ENCODE measurements around the gene EIF3L.

DNA sequence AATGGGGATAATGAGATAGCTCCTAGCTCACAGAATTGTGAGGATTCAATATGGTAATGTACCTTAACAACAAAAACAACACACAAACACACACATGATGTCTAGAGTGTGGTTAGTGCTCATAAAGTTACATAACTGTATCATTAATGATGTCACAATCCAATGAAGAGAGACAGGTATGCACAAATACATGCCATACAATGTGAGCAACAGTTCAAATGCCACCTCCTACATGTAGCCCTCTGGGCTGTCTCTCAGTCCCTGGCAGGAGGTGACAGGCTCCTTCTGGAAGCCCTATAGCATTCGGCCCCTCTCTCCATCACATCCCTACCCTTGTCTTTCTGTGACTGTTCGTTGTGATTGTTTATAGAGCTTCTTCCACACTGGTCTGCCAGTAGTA, 48.6 kb downstream of the EIF3L start:
- TF ChIP-seq, protein P1, sequence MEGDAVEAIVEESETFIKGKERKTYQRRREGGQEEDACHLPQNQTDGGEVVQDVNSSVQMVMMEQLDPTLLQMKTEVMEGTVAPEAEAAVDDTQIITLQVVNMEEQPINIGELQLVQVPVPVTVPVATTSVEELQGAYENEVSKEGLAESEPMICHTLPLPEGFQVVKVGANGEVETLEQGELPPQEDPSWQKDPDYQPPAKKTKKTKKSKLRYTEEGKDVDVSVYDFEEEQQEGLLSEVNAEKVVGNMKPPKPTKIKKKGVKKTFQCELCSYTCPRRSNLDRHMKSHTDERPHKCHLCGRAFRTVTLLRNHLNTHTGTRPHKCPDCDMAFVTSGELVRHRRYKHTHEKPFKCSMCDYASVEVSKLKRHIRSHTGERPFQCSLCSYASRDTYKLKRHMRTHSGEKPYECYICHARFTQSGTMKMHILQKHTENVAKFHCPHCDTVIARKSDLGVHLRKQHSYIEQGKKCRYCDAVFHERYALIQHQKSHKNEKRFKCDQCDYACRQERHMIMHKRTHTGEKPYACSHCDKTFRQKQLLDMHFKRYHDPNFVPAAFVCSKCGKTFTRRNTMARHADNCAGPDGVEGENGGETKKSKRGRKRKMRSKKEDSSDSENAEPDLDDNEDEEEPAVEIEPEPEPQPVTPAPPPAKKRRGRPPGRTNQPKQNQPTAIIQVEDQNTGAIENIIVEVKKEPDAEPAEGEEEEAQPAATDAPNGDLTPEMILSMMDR (conservative IDR thresholded peaks at IDR 0.05; ENCODE audit: low read depth, low read length) = no peak
- TF ChIP-seq EZH2 (IDR thresholded peaks at IDR 0.05; ENCODE audit: low read length, unreplicated experiment) (no peak), EZH2phosphoT487 (IDR thresholded peaks at IDR 0.05; ENCODE audit: borderline replicate concordance, low read length) (no peak)

Measured in PC-3 (cell line).